Metanephros (tissue), 2 donors: ENCODE data around the gene GRB2. TPM values are rescaled to one million over a fixed set of nuclear protein-coding genes. Genes with fewer than 3 reads are reported as not detected.

Experiments used
- small RNA-seq: library from RNA; depleted of rRNA; stranded (forward); fragments of <200 nt; gene quantifications from one replicate; pipeline ENCODE3, GENCODE V24; 2014; ENCODE audit warnings: low replicate concordance
- total RNA-seq: library from RNA; depleted of rRNA; stranded (reverse); fragments of >200 nt; gene quantifications from one replicate; pipeline ENCODE4 v1.2.3, GENCODE V29; 2014

The GRB2 gene
- total RNA-seq, result 96.6 TPM

GRCh38 chr17:75405365-75406221, at the start of gene GRB2:
Gene GRB2, minus strand, starts transcription at chr17:75405678. Its CDS starts 12,050 bp downstream, at chr17:75393628.

GRCh38 chr17:75289115-75289831, 116.2 kb downstream of the GRB2 start, which contains the start of gene SLC25A19:
Gene SLC25A19, minus strand, starts transcription at chr17:75289433. Its CDS starts 2,669 bp downstream, at chr17:75286764.

GRCh38 chr17:75270966-75271232, 134.6 kb downstream of the GRB2 start, which contains the start of gene MIF4GD:
Gene MIF4GD, minus strand, starts transcription at chr17:75271231. Its CDS starts 1,036 bp downstream, at chr17:75270195.

Small RNA genes within 50 kb of the gene (small RNA-seq; reads per million reads assigned to genes)
- gene MIR3678 (not detected), gene RF00019 (not detected), gene RNU6-938P (not detected)

Other genes starting within 250 kb of the GRB2 start
- gene SUMO2, start 222.7 kb downstream of the GRB2 start, total RNA-seq, result 209 TPM
- gene NUP85, start 200.0 kb downstream of the GRB2 start, total RNA-seq, result 49.2 TPM
- 25.7 TPM for gene GGA3, start 144.1 kb downstream of the GRB2 start, total RNA-seq
- 48.6 TPM for gene MRPS7, start 143.8 kb downstream of the GRB2 start, total RNA-seq
- 16.1 TPM for gene MIF4GD, start 134.4 kb downstream of the GRB2 start, total RNA-seq
- 8.6 TPM for gene SLC25A19, start 116.2 kb downstream of the GRB2 start, total RNA-seq
- gene TMEM94, start 51.0 kb upstream of the GRB2 start, total RNA-seq, result 96.0 TPM
- gene CASKIN2, start 109.9 kb upstream of the GRB2 start, total RNA-seq, result 31.7 TPM
- gene TSEN54, start 110.8 kb upstream of the GRB2 start, total RNA-seq, result 23.6 TPM
- gene LLGL2, start 120.0 kb upstream of the GRB2 start, total RNA-seq, result 74.6 TPM
- 260 TPM for gene MYO15B, start 182.1 kb upstream of the GRB2 start, total RNA-seq
- gene SMIM5, start 227.8 kb upstream of the GRB2 start, total RNA-seq, result 20.1 TPM